ENCODE measurements around the gene DMC1. TPM values are rescaled to one million over a fixed set of nuclear protein-coding genes. Genes with fewer than 3 reads are reported as not detected.

The DMC1 gene
- total and polyA plus RNA-seq, 2 experiments from 2014 or later, result 5.0 to 18.5 TPM

DNA sequence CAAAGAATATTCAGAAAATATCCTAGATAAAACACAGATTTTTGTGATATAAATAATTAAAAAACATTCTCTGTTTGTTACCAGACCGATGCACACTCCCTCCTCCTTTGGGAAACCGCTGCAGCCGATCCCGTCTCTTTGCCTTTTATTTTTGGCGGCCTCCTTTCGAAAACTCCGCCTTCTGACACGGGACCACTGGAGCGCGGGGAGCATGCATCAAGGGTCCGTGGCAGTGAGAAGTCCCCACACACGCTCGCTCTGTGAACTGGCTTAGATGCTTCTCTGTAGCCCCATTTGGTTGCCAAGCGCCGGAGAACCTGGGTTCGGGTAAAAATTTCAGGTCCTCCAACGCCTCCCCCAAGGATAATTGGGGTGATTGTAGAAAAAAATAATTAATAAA is 80.8 kb downstream of the DMC1 start:
- no peak for ATAC-seq
- peaks cover 97% of the 10 kb centered on the region for H3K36me3 Mint-ChIP-seq (ENCODE audit: low read depth)
- no peak for DNase-seq (ENCODE audit: low spot score)
- no peak overlapping the region for H3K4me3 ChIP-seq
- peaks cover 88% of the 10 kb centered on the region for H3K36me3 ChIP-seq (ENCODE audit: insufficient read depth)
- H3K27ac Mint-ChIP-seq, result peak overlapping the region; percentile 96; the same call in 1 of the 2 replicates
- no peaks in the 10 kb centered on the region for H3K27me3 ChIP-seq (ENCODE audit: insufficient read depth)
- peak overlapping the region; percentile 87 for H3K27ac ChIP-seq (ENCODE audit: low read depth)
- H3K4me1 ChIP-seq (ENCODE audit: insufficient read depth), result peaks cover 12% of the 10 kb centered on the region
- peaks cover 44% of the 10 kb centered on the region for H3K4me1 Mint-ChIP-seq
- H4K20me1 ChIP-seq (replicated peaks; ENCODE audit: insufficient read depth), result peaks cover 23% of the 10 kb centered on the region
- TF ChIP-seq, protein P1, sequence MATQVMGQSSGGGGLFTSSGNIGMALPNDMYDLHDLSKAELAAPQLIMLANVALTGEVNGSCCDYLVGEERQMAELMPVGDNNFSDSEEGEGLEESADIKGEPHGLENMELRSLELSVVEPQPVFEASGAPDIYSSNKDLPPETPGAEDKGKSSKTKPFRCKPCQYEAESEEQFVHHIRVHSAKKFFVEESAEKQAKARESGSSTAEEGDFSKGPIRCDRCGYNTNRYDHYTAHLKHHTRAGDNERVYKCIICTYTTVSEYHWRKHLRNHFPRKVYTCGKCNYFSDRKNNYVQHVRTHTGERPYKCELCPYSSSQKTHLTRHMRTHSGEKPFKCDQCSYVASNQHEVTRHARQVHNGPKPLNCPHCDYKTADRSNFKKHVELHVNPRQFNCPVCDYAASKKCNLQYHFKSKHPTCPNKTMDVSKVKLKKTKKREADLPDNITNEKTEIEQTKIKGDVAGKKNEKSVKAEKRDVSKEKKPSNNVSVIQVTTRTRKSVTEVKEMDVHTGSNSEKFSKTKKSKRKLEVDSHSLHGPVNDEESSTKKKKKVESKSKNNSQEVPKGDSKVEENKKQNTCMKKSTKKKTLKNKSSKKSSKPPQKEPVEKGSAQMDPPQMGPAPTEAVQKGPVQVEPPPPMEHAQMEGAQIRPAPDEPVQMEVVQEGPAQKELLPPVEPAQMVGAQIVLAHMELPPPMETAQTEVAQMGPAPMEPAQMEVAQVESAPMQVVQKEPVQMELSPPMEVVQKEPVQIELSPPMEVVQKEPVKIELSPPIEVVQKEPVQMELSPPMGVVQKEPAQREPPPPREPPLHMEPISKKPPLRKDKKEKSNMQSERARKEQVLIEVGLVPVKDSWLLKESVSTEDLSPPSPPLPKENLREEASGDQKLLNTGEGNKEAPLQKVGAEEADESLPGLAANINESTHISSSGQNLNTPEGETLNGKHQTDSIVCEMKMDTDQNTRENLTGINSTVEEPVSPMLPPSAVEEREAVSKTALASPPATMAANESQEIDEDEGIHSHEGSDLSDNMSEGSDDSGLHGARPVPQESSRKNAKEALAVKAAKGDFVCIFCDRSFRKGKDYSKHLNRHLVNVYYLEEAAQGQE (IDR thresholded peaks at IDR 0.05; ENCODE audit: unreplicated experiment), result no peak
- TF ChIP-seq JUNB (IDR thresholded peaks at IDR 0.05; ENCODE audit: unreplicated experiment) (no peak), STAT1 (IDR thresholded peaks at IDR 0.05; ENCODE audit: unreplicated experiment) (no peak), CREB1 (CRISPR knock-in tag; IDR thresholded peaks at IDR 0.05; ENCODE audit: low read depth) (no peak), EZH2phosphoT487 (IDR thresholded peaks at IDR 0.05; ENCODE audit: unreplicated experiment) (no peak), POLR2AphosphoS5 (IDR thresholded peaks at IDR 0.05; ENCODE audit: low read depth) (no peak), EZH2 (IDR thresholded peaks at IDR 0.05; ENCODE audit: low read depth, unreplicated experiment) (no peak), ZNF331 (CRISPR knock-in tag; IDR thresholded peaks at IDR 0.05; ENCODE audit: low read depth) (no peak), NANOG (IDR thresholded peaks at IDR 0.05; ENCODE audit: borderline replicate concordance) (no peak), ZNF114 (CRISPR knock-in tag; IDR thresholded peaks at IDR 0.05) (no peak)
- TF ChIP-seq, protein P2, sequence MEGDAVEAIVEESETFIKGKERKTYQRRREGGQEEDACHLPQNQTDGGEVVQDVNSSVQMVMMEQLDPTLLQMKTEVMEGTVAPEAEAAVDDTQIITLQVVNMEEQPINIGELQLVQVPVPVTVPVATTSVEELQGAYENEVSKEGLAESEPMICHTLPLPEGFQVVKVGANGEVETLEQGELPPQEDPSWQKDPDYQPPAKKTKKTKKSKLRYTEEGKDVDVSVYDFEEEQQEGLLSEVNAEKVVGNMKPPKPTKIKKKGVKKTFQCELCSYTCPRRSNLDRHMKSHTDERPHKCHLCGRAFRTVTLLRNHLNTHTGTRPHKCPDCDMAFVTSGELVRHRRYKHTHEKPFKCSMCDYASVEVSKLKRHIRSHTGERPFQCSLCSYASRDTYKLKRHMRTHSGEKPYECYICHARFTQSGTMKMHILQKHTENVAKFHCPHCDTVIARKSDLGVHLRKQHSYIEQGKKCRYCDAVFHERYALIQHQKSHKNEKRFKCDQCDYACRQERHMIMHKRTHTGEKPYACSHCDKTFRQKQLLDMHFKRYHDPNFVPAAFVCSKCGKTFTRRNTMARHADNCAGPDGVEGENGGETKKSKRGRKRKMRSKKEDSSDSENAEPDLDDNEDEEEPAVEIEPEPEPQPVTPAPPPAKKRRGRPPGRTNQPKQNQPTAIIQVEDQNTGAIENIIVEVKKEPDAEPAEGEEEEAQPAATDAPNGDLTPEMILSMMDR (conservative IDR thresholded peaks at IDR 0.05; ENCODE audit: low read depth in 2 of 2), result no peak
- TF ChIP-seq, protein P3, sequence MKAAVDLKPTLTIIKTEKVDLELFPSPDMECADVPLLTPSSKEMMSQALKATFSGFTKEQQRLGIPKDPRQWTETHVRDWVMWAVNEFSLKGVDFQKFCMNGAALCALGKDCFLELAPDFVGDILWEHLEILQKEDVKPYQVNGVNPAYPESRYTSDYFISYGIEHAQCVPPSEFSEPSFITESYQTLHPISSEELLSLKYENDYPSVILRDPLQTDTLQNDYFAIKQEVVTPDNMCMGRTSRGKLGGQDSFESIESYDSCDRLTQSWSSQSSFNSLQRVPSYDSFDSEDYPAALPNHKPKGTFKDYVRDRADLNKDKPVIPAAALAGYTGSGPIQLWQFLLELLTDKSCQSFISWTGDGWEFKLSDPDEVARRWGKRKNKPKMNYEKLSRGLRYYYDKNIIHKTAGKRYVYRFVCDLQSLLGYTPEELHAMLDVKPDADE (IDR thresholded peaks at IDR 0.05), result no peak
- TF ChIP-seq, protein P4, sequence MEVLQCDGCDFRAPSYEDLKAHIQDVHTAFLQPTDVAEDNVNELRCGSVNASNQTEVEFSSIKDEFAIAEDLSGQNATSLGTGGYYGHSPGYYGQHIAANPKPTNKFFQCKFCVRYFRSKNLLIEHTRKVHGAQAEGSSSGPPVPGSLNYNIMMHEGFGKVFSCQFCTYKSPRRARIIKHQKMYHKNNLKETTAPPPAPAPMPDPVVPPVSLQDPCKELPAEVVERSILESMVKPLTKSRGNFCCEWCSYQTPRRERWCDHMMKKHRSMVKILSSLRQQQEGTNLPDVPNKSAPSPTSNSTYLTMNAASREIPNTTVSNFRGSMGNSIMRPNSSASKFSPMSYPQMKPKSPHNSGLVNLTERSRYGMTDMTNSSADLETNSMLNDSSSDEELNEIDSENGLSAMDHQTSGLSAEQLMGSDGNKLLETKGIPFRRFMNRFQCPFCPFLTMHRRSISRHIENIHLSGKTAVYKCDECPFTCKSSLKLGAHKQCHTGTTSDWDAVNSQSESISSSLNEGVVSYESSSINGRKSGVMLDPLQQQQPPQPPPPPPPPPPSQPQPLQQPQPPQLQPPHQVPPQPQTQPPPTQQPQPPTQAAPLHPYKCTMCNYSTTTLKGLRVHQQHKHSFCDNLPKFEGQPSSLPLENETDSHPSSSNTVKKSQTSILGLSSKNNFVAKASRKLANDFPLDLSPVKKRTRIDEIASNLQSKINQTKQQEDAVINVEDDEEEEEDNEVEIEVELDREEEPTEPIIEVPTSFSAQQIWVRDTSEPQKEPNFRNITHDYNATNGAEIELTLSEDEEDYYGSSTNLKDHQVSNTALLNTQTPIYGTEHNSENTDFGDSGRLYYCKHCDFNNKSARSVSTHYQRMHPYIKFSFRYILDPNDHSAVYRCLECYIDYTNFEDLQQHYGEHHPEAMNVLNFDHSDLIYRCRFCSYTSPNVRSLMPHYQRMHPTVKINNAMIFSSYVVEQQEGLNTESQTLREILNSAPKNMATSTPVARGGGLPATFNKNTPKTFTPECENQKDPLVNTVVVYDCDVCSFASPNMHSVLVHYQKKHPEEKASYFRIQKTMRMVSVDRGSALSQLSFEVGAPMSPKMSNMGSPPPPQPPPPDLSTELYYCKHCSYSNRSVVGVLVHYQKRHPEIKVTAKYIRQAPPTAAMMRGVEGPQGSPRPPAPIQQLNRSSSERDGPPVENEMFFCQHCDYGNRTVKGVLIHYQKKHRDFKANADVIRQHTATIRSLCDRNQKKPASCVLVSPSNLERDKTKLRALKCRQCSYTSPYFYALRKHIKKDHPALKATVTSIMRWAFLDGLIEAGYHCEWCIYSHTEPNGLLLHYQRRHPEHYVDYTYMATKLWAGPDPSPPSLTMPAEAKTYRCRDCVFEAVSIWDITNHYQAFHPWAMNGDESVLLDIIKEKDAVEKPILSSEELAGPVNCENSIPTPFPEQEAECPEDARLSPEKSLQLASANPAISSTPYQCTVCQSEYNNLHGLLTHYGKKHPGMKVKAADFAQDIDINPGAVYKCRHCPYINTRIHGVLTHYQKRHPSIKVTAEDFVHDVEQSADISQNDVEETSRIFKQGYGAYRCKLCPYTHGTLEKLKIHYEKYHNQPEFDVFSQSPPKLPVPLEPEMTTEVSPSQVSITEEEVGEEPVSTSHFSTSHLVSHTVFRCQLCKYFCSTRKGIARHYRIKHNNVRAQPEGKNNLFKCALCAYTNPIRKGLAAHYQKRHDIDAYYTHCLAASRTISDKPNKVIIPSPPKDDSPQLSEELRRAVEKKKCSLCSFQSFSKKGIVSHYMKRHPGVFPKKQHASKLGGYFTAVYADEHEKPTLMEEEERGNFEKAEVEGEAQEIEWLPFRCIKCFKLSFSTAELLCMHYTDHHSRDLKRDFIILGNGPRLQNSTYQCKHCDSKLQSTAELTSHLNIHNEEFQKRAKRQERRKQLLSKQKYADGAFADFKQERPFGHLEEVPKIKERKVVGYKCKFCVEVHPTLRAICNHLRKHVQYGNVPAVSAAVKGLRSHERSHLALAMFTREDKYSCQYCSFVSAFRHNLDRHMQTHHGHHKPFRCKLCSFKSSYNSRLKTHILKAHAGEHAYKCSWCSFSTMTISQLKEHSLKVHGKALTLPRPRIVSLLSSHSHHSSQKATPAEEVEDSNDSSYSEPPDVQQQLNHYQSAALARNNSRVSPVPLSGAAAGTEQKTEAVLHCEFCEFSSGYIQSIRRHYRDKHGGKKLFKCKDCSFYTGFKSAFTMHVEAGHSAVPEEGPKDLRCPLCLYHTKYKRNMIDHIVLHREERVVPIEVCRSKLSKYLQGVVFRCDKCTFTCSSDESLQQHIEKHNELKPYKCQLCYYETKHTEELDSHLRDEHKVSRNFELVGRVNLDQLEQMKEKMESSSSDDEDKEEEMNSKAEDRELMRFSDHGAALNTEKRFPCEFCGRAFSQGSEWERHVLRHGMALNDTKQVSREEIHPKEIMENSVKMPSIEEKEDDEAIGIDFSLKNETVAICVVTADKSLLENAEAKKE (CRISPR knock-in tag; IDR thresholded peaks at IDR 0.05), result no peak
- H2AFZ ChIP-seq, result no peak overlapping the region
- peaks cover 31% of the 10 kb centered on the region for H3K79me2 ChIP-seq (replicated peaks; ENCODE audit: insufficient read depth)
- H3K27me3 Mint-ChIP-seq (ENCODE audit: insufficient read depth, low read depth, poor library complexity), result peaks cover 10% of the 10 kb centered on the region
- no peaks in the 10 kb centered on the region for H3K9me3 Mint-ChIP-seq
- H3K4me3 Mint-ChIP-seq, result no peak overlapping the region
- H3F3A ChIP-seq (replicated peaks; ENCODE audit: low read depth), result peaks cover 41% of the 10 kb centered on the region
- H3K9me2 ChIP-seq (ENCODE audit: insufficient read depth), result no peaks in the 10 kb centered on the region
- H3K4me2 ChIP-seq, result no peak overlapping the region
